Activated T-helper 1 cell treated with anti-CD3 and anti-CD28 coated beads, Interleukin-12 subunit alpha, Interleukin-12 subunit beta, Interleukin-2, Interleukin-4 antibody, amounts not matched to agents 30 ng/mL and 10 ng/mL and 1 ng/mL, durations not matched to agents 14 hours and 24 hours and 36 hours (primary cell): ENCODE measurements around the gene SLC46A2. TPM values are rescaled to one million over a fixed set of nuclear protein-coding genes. Genes with fewer than 3 reads are reported as not detected.

Experiments
- DNase-seq: peaks from one replicate; pipeline ENCODE4 v3.0.0; 2021; ENCODE audit warnings: low spot score
- H3K27ac Mint-ChIP-seq: one replicate; pipeline ENCODE4 v1.8.0; 2021; ENCODE audit warnings: mild to moderate bottlenecking, mixed read lengths
- H3K27me3 Mint-ChIP-seq: one replicate; pipeline ENCODE4 v1.8.0; 2022; ENCODE audit warnings: mild to moderate bottlenecking, moderate library complexity, mixed read lengths; ENCODE audit not compliant: insufficient read depth
- H3K36me3 Mint-ChIP-seq: one replicate; pipeline ENCODE4 v1.8.0; 2021; ENCODE audit warnings: low read depth, mixed read lengths
- H3K4me1 Mint-ChIP-seq: one replicate; pipeline ENCODE4 v1.8.0; 2021; ENCODE audit warnings: low read depth, mixed read lengths
- H3K4me3 Mint-ChIP-seq: one replicate; pipeline ENCODE4 v1.8.0; 2021; ENCODE audit warnings: mild to moderate bottlenecking, moderate library complexity, mixed read lengths
- H3K9me3 Mint-ChIP-seq: one replicate; pipeline ENCODE4 v1.8.0; 2021; ENCODE audit warnings: mixed read lengths
- intact Hi-C: fragments of 100-400 bp; cut with micrococcal nuclease; formaldehyde crosslinking; loops from one replicate; pipeline ENCODE4 v1.15.1; 2024
- total RNA-seq: library from RNA; stranded (reverse); gene quantifications from 2 replicates; pipeline ENCODE4 v1.2.3, GENCODE V29; 2022

The SLC46A2 gene
- total RNA-seq, 1 donor from 2014 or later, result not detected

GRCh38 chr9:112849363-112849922 is 41.2 kb downstream of the SLC46A2 start:
- intact Hi-C loops, result no loop called here

GRCh38 chr9:112848316-112849151 is 42.1 kb downstream of the SLC46A2 start:
- Mint-ChIP-seq H3K4me1 (peaks cover 20% of the 10 kb centered on the region), H3K27me3 (peaks cover 4% of the 10 kb centered on the region), H3K9me3 (no peaks in the 10 kb centered on the region), H3K27ac (no peak overlapping the region), H3K4me3 (no peak overlapping the region), H3K36me3 (peaks cover 1% of the 10 kb centered on the region)
- DNase-seq, result no peak
- intact Hi-C loops, result no loop called here

More at GRCh38 chr9:112849363-112849922, 41.2 kb downstream of the SLC46A2 start:
- H3K4me3 Mint-ChIP-seq, result no peak overlapping the region
- no peaks in the 10 kb centered on the region for H3K9me3 Mint-ChIP-seq
- peaks cover 16% of the 10 kb centered on the region for H3K4me1 Mint-ChIP-seq
- H3K36me3 Mint-ChIP-seq, result peaks cover 1% of the 10 kb centered on the region
- H3K27ac Mint-ChIP-seq, result no peak overlapping the region
- DNase-seq, result no peak
- H3K27me3 Mint-ChIP-seq, result peaks cover 4% of the 10 kb centered on the region

- intact Hi-C loops, result no loop called here
- H3K9me3 Mint-ChIP-seq, result no peaks in the 10 kb centered on the region
These were observed 43.9 kb downstream of the SLC46A2 start for GRCh38 chr9:112846528-112847488.

GRCh38 chr9:112844771-112845542 is 45.7 kb downstream of the SLC46A2 start:
- DNase-seq, result peak; percentile 63
- no peaks in the 10 kb centered on the region for H3K9me3 Mint-ChIP-seq
- no peak overlapping the region for H3K4me3 Mint-ChIP-seq
- intact Hi-C loops, result loop anchor here (1.0 kb wide), 1 partner anchor 58 kb away; no protein-coding TSS in a partner anchor
- H3K4me1 Mint-ChIP-seq, result peaks cover 20% of the 10 kb centered on the region
- H3K27me3 Mint-ChIP-seq, result peaks cover 4% of the 10 kb centered on the region
- no peak overlapping the region for H3K27ac Mint-ChIP-seq
- H3K36me3 Mint-ChIP-seq, result no peaks in the 10 kb centered on the region

More at GRCh38 chr9:112846528-112847488, 43.9 kb downstream of the SLC46A2 start:
- DNase-seq, result no peak
- H3K4me1 Mint-ChIP-seq, result peaks cover 20% of the 10 kb centered on the region
- H3K4me3 Mint-ChIP-seq, result no peak overlapping the region
- H3K27me3 Mint-ChIP-seq, result peaks cover 4% of the 10 kb centered on the region
- no peak overlapping the region for H3K27ac Mint-ChIP-seq
- peaks cover 1% of the 10 kb centered on the region for H3K36me3 Mint-ChIP-seq

GRCh38 chr9:112842555-112842954 is 48.1 kb downstream of the SLC46A2 start:
- DNase-seq, result no peak
- Mint-ChIP-seq H3K36me3 (peaks cover 8% of the 10 kb centered on the region), H3K4me1 (peaks cover 10% of the 10 kb centered on the region), H3K27ac (no peak overlapping the region), H3K4me3 (no peak overlapping the region), H3K27me3 (peaks cover 4% of the 10 kb centered on the region), H3K9me3 (no peaks in the 10 kb centered on the region)
- intact Hi-C loops, result no loop called here

GRCh38 chr9:112841261-112841660 is 49.4 kb downstream of the SLC46A2 start:
- H3K36me3 Mint-ChIP-seq, result peaks cover 8% of the 10 kb centered on the region
- DNase-seq, result no peak
- no peak overlapping the region for H3K4me3 Mint-ChIP-seq
- H3K27me3 Mint-ChIP-seq, result peaks cover 4% of the 10 kb centered on the region
- no peak overlapping the region for H3K27ac Mint-ChIP-seq
- no peaks in the 10 kb centered on the region for H3K9me3 Mint-ChIP-seq
- H3K4me1 Mint-ChIP-seq, result peaks cover 10% of the 10 kb centered on the region
- intact Hi-C loops, result no loop called here

- Mint-ChIP-seq H3K4me1 (peaks cover 4% of the 10 kb centered on the region), H3K36me3 (peaks cover 8% of the 10 kb centered on the region), H3K27ac (no peak overlapping the region), H3K9me3 (no peaks in the 10 kb centered on the region), H3K27me3 (no peaks in the 10 kb centered on the region), H3K4me3 (no peak overlapping the region)
- intact Hi-C loops, result no loop called here
- no peak for DNase-seq
These were observed 51.3 kb downstream of the SLC46A2 start for GRCh38 chr9:112839331-112839730.

- Mint-ChIP-seq H3K4me3 (no peak overlapping the region), H3K9me3 (no peaks in the 10 kb centered on the region), H3K4me1 (no peaks in the 10 kb centered on the region), H3K36me3 (peaks cover 8% of the 10 kb centered on the region), H3K27ac (no peak overlapping the region), H3K27me3 (no peaks in the 10 kb centered on the region)
- intact Hi-C loops, result no loop called here
- DNase-seq, result no peak
These were observed 52.3 kb downstream of the SLC46A2 start for GRCh38 chr9:112838342-112838741.

GRCh38 chr9:112836394-112836793 is 54.3 kb downstream of the SLC46A2 start:
- Mint-ChIP-seq H3K4me3 (no peak overlapping the region), H3K27me3 (no peaks in the 10 kb centered on the region), H3K36me3 (peaks cover 9% of the 10 kb centered on the region), H3K27ac (no peak overlapping the region), H3K4me1 (no peaks in the 10 kb centered on the region), H3K9me3 (no peaks in the 10 kb centered on the region)
- intact Hi-C loops, result no loop called here
- DNase-seq, result no peak

GRCh38 chr9:112833081-112833480 is 57.6 kb downstream of the SLC46A2 start:
- Mint-ChIP-seq H3K4me3 (no peak overlapping the region), H3K27me3 (no peaks in the 10 kb centered on the region), H3K4me1 (no peaks in the 10 kb centered on the region), H3K9me3 (no peaks in the 10 kb centered on the region), H3K36me3 (peaks cover 2% of the 10 kb centered on the region), H3K27ac (no peak overlapping the region)
- DNase-seq, result no peak
- intact Hi-C loops, result no loop called here

- Mint-ChIP-seq H3K27me3 (no peaks in the 10 kb centered on the region), H3K9me3 (no peaks in the 10 kb centered on the region), H3K27ac (no peak overlapping the region), H3K4me3 (no peak overlapping the region), H3K36me3 (peaks cover 2% of the 10 kb centered on the region), H3K4me1 (no peaks in the 10 kb centered on the region)
- no peak for DNase-seq
- intact Hi-C loops, result no loop called here
These were observed 58.7 kb downstream of the SLC46A2 start for GRCh38 chr9:112831969-112832368.

GRCh38 chr9:112831281-112831851 is 59.3 kb downstream of the SLC46A2 start:
- DNase-seq, result no peak
- no peaks in the 10 kb centered on the region for H3K4me1 Mint-ChIP-seq
- peaks cover 2% of the 10 kb centered on the region for H3K36me3 Mint-ChIP-seq
- no peak overlapping the region for H3K4me3 Mint-ChIP-seq
- H3K27me3 Mint-ChIP-seq, result no peaks in the 10 kb centered on the region
- H3K27ac Mint-ChIP-seq, result no peak overlapping the region
- no peaks in the 10 kb centered on the region for H3K9me3 Mint-ChIP-seq
- intact Hi-C loops, result no loop called here
